ENCODE data around the gene NAXD. TPM values are rescaled to one million over a fixed set of nuclear protein-coding genes. Genes with fewer than 3 reads are reported as not detected.

Gene NAXD
- total and polyA plus RNA-seq, 2 of the 4 experiments (the other 2 are of a cell fraction): 10.2 to 27.2 TPM

- dilution Hi-C loops (cut with HindIII; ENCODE audit: low sequenced_read_pairs, unreplicated experiment) (no loop called here), in situ Hi-C loops (cut with MboI; ENCODE audit: low sequenced_read_pairs) (no loop called here), intact Hi-C loops (cut with micrococcal nuclease) (no loop called here)
- Histone ChIP-seq H4K91ac (ENCODE audit: insufficient read depth, low read depth, low read length) (no peak overlapping the region), H3K27me3 (ENCODE audit: control insufficient read depth, insufficient read depth, low read length) (no peaks in the 10 kb centered on the region), H3K4me2 (ENCODE audit: low read depth, low read length) (no peak overlapping the region), H4K5ac (ENCODE audit: low read depth, low read length) (no peak overlapping the region), H2AFZ (replicated peaks; ENCODE audit: low read length, poor library complexity) (no peak overlapping the region), H3K18ac (ENCODE audit: low read depth, low read length) (no peak overlapping the region), H3K4me1 (ENCODE audit: control insufficient read depth, insufficient read depth, low read length) (no peaks in the 10 kb centered on the region), H3K79me1 (ENCODE audit: low read depth in 1 of 2, low read length in 2 of 2) (peaks cover 7 to 26% of the 10 kb centered on the region in 2 experiments; a peak in 3 of 4 replicates), H3K36me3 (ENCODE audit: control insufficient read depth, insufficient read depth, low read length) (peaks cover 27% of the 10 kb centered on the region), H3K27ac (ENCODE audit: insufficient read depth, low read length) (no peak overlapping the region), H2BK20ac (ENCODE audit: low read depth, low read length) (no peak overlapping the region), H2AK5ac (ENCODE audit: low read depth, low read length) (no peak overlapping the region), H2AK9ac (replicated peaks; ENCODE audit: low read depth, low read length, poor library complexity) (no peak overlapping the region), H3K4ac (ENCODE audit: low read depth, low read length) (no peak overlapping the region), H3K9me1 (ENCODE audit: insufficient read depth, low read length) (peaks cover 2% of the 10 kb centered on the region; the same call in 1 of the 2 replicates), H3K9ac (ENCODE audit: low read depth, low read length) (no peak overlapping the region), H3K4me3 (ENCODE audit: insufficient read depth, low read depth, low read length) (no peak overlapping the region), H3K23ac (ENCODE audit: low read depth, low read length) (no peak overlapping the region), H3K14ac (replicated peaks; ENCODE audit: low read depth, low read length) (no peak overlapping the region), H3K56ac (ENCODE audit: extremely low read depth, insufficient read depth, low read length) (no peak overlapping the region), H4K20me1 (ENCODE audit: insufficient read depth, low read length) (no peaks in the 10 kb centered on the region), H2BK120ac (ENCODE audit: low read depth, low read length) (no peak overlapping the region), H2BK15ac (ENCODE audit: low read depth, low read length) (no peak overlapping the region), H3K9me3 (ENCODE audit: control insufficient read depth, insufficient read depth, low read length) (no peaks in the 10 kb centered on the region), H2BK5ac (ENCODE audit: low read depth, low read length, poor library complexity, severe bottlenecking) (no peak overlapping the region), H4K8ac (ENCODE audit: low read depth in 2 of 2, low read length in 2 of 2) (no peak overlapping the region)
- WGBS, 2 experiments (ENCODE audit: extremely low coverage in 2 of 2, insufficient read length in 1 of 2): 90% methylated on average over 4 of the region's 14 CpGs; no CpG with 5 or more reads in 1 of the 2 experiments
- TF ChIP-seq RFX5 (IDR thresholded peaks at IDR 0.05; ENCODE audit: low read depth, low read length) (no peak), RAD21 (IDR thresholded peaks at IDR 0.05; ENCODE audit: low read length) (no peak), SMC3 (IDR thresholded peaks at IDR 0.05; ENCODE audit: low read depth, low read length) (no peak), MAZ (IDR thresholded peaks at IDR 0.05; ENCODE audit: borderline replicate concordance, low read depth, low read length) (no peak), FOS (IDR thresholded peaks at IDR 0.05; ENCODE audit: low read depth, low read length) (no peak), MAFK (IDR thresholded peaks at IDR 0.05; ENCODE audit: low read depth, low read length) (no peak), CHD1 (IDR thresholded peaks at IDR 0.05; ENCODE audit: low read depth, low read length) (no peak), USF2 (IDR thresholded peaks at IDR 0.05; ENCODE audit: low read depth, low read length) (no peak), POLR2A (IDR thresholded peaks at IDR 0.05; ENCODE audit: low read depth, low read length) (no peak), NFE2L2 (IDR thresholded peaks at IDR 0.05; ENCODE audit: low read depth, low read length) (no peak), BHLHE40 (IDR thresholded peaks at IDR 0.05; ENCODE audit: low read depth, low read length) (no peak), RCOR1 (IDR thresholded peaks at IDR 0.05; ENCODE audit: insufficient replicate concordance, low read length) (no peak), MXI1 (IDR thresholded peaks at IDR 0.05; ENCODE audit: borderline replicate concordance, low read depth, low read length) (no peak), CEBPB (IDR thresholded peaks at IDR 0.05; ENCODE audit: low read depth, low read length) (no peak)
- TF ChIP-seq, protein P1, sequence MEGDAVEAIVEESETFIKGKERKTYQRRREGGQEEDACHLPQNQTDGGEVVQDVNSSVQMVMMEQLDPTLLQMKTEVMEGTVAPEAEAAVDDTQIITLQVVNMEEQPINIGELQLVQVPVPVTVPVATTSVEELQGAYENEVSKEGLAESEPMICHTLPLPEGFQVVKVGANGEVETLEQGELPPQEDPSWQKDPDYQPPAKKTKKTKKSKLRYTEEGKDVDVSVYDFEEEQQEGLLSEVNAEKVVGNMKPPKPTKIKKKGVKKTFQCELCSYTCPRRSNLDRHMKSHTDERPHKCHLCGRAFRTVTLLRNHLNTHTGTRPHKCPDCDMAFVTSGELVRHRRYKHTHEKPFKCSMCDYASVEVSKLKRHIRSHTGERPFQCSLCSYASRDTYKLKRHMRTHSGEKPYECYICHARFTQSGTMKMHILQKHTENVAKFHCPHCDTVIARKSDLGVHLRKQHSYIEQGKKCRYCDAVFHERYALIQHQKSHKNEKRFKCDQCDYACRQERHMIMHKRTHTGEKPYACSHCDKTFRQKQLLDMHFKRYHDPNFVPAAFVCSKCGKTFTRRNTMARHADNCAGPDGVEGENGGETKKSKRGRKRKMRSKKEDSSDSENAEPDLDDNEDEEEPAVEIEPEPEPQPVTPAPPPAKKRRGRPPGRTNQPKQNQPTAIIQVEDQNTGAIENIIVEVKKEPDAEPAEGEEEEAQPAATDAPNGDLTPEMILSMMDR (conservative IDR thresholded peaks at IDR 0.05; ENCODE audit: low read depth, low read length): no peak
- TF ChIP-seq, protein P2, sequence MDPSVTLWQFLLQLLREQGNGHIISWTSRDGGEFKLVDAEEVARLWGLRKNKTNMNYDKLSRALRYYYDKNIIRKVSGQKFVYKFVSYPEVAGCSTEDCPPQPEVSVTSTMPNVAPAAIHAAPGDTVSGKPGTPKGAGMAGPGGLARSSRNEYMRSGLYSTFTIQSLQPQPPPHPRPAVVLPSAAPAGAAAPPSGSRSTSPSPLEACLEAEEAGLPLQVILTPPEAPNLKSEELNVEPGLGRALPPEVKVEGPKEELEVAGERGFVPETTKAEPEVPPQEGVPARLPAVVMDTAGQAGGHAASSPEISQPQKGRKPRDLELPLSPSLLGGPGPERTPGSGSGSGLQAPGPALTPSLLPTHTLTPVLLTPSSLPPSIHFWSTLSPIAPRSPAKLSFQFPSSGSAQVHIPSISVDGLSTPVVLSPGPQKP (IDR thresholded peaks at IDR 0.05; ENCODE audit: borderline replicate concordance, low read depth, low read length): no peak
- DNase-seq (no peak), ATAC-seq (ENCODE audit: low read depth) (no peak)
- BruUV-seq (replicated peaks): no TSS peak
- POLR2A ChIA-PET (ENCODE audit: unreplicated experiment): interaction anchor here (0.6 kb wide), 1 partner anchor 64 kb away, joined by 4 read pairs; no protein-coding TSS in a partner anchor
- CTCF ChIA-PET: interaction anchor here (0.6 kb wide), 1 partner anchor 21 kb away, joined by 3 read pairs; no protein-coding TSS in a partner anchor
These were observed 35.9 kb downstream of the NAXD start for GRCh38 chr13:110651271-110651670.
